ENCODE results near the gene ITPR3.

DNA sequence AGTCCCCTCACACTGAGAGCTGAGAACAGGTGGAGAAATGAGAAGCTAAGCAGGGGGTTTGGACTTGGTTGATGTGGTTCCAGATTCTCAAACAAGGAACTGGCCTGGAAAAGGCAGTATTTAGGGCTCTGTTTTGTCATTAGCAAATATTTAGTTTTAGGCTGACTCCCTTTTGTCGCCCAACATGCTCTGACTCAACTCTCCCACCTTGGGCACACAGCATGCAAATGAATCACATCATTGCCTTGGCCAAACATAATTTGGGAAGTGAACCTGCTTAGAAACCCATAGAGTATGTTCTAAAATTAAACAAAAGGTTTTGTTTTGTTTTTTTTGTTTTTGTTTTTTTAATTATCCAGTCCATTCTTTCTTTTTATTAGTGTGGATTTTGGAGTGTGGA lies 99.9 kb downstream of the ITPR3 start:
- TF ChIP-seq CTCF (conservative IDR thresholded peaks at IDR 0.05) (no peak), ZFX (IDR thresholded peaks at IDR 0.05) (no peak)

Data from C4-2B (cell line).